T-helper 1 cell (primary cell): Measurements from ENCODE around the gene CT45A5.
A peak's percentile ranks its signal among the peaks of the same experiment; 100 is the strongest.
"Not testable (repeated sequence)": the region's sequence is repeated elsewhere in the genome, so short reads cannot be mapped to it uniquely, and the experiment has no call there.

Source experiments
- DNase-seq, 5 donors: peaks; one replicate each; pipeline ENCODE4 v3.0.0-alpha.2; 2012 to 2020
- total RNA-seq, 4 donors: gene quantifications; one replicate each; lab custom pipeline; 2026; lab: John Stamatoyannopoulos, UW

CT45A5 gene, protein sequence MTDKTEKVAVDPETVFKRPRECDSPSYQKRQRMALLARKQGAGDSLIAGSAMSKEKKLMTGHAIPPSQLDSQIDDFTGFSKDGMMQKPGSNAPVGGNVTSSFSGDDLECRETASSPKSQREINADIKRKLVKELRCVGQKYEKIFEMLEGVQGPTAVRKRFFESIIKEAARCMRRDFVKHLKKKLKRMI
- 0 reads per million in 4 donors for total RNA-seq

DNA sequence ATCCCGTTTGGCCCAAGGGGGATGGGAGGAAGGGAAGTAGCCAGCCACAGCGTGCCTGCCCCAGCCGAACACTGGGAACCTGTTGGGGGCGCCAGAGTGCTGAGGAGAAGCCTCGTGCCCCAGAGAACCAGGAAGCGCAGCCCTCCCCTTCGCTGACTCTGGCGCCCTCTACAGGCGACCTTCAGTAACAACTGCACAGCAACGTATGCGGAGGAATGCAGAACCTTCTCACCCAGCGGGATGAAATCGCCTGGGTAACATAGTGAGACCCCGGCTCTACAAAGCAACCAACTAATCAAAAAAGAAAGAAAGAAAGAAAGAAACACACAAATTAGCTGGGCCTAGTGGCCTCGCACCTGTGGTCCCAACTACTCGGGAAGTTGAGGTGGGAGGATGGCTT is at the start of gene CT45A5:
Gene CT45A5 (minus strand): TSS at position 101 of the 400 bp plus-strand sequence. CDS start 3,774 bp downstream, outside the sequence.
- DNase-seq = not testable (repeated sequence)

DNA sequence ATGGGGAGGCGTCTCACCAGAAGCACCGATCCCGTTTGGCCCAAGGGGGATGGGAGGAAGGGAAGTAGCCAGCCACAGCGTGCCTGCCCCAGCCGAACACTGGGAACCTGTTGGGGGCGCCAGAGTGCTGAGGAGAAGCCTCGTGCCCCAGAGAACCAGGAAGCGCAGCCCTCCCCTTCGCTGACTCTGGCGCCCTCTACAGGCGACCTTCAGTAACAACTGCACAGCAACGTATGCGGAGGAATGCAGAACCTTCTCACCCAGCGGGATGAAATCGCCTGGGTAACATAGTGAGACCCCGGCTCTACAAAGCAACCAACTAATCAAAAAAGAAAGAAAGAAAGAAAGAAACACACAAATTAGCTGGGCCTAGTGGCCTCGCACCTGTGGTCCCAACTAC is 34.6 kb upstream of the CT45A5 start, which contains the start of gene CT45A2:
Gene CT45A2 (minus strand): TSS at position 101 of the 400 bp plus-strand sequence. CDS start 3,747 bp downstream, outside the sequence.
- not testable (repeated sequence) for DNase-seq

DNA sequence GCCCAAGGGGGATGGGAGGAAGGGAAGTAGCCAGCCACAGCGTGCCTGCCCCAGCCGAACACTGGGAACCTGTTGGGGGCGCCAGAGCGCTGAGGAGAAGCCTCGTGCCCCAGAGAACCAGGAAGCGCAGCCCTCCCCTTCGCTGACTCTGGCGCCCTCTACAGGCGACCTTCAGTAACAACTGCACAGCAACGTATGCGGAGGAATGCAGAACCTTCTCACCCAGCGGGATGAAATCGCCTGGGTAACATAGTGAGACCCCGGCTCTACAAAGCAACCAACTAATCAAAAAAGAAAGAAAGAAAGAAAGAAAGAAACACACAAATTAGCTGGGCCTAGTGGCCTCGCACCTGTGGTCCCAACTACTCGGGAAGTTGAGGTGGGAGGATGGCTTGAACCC is 17.4 kb upstream of the CT45A5 start, which contains the start of gene CT45A6:
Gene CT45A6 (minus strand): TSS at position 101 of the 400 bp plus-strand sequence. CDS start 3,794 bp downstream, outside the sequence.
- DNase-seq = not testable (repeated sequence)

DNA sequence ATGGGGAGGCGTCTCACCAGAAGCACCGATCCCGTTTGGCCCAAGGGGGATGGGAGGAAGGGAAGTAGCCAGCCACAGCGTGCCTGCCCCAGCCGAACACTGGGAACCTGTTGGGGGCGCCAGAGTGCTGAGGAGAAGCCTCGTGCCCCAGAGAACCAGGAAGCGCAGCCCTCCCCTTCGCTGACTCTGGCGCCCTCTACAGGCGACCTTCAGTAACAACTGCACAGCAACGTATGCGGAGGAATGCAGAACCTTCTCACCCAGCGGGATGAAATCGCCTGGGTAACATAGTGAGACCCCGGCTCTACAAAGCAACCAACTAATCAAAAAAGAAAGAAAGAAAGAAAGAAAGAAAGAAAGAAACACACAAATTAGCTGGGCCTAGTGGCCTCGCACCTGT is 17.2 kb downstream of the CT45A5 start, which contains the start of gene CT45A3:
Gene CT45A3 (minus strand): TSS at position 101 of the 400 bp plus-strand sequence. CDS start 3,747 bp downstream, outside the sequence.
- not testable (repeated sequence) for DNase-seq

DNA sequence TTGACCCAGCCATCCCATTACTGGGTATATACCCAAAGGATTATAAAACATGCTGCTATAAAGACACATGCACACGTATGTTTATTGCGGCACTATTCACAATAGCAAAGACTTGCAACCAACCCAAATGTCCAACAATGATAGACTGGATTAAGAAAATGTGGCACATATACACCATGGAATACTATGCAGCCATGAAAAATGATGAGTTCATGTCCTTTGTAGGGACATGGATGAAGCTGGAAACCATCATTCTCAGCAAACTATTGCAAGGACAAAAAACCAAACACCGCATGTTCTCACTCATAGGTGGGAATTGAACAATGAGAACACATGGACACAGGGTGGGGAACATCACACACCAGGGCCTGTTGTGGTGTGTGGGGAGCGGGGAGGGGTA is 40.6 kb downstream of the CT45A5 start:
- DNase-seq = not testable (repeated sequence)

DNA sequence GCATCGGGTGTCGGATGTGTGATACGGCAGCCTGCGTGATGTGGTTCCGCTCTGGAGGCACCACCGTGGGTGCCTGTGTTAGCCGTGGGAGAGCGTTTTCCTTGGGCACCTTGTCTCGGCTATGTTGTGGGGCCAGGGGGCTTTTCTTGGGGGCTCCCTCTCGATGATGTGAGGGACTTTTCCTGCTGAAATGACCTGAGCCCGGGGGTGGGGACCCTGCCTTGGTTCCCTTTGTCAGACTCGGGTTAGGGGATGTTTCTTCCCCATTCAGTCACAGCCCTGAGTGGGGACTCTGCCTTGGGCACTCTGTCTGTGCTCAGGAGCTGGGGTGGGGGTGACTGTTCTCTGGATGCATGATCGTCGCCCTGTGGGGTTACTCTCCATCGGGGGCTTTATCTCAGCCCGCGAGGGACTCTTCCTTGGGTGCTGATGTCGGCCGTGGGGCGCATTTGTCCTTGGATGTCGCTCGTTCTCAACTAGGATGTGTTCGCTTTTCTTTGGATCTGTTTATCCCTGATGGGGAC is 44.0 kb downstream of the CT45A5 start:
- DNase-seq = no peak

DNA sequence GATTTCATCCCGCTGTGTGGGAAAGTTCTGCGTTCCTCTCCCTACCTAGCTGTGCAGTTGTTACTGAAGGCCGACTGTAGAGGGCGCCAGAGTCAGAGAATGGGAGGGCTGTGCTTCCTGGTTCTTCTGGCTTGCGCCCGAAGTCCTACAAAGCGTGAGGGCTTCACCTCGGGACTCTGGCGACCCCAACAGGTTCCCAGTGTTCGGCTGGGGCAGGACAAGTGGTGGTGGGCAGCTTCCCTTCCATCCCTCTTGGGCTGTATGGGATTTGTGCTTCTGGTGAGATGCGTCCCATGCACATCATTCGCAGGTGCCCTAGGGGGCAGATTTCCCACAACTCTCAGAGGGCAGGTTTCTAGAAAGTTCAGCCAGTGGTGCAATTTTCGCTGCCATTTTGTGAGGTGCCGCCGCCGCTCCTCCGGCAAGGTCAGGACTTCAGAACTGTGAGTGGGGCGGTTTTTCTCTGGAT is 44.6 kb downstream of the CT45A5 start:
- DNase-seq = peak; percentile 5 to 38 (median 24)

DNA sequence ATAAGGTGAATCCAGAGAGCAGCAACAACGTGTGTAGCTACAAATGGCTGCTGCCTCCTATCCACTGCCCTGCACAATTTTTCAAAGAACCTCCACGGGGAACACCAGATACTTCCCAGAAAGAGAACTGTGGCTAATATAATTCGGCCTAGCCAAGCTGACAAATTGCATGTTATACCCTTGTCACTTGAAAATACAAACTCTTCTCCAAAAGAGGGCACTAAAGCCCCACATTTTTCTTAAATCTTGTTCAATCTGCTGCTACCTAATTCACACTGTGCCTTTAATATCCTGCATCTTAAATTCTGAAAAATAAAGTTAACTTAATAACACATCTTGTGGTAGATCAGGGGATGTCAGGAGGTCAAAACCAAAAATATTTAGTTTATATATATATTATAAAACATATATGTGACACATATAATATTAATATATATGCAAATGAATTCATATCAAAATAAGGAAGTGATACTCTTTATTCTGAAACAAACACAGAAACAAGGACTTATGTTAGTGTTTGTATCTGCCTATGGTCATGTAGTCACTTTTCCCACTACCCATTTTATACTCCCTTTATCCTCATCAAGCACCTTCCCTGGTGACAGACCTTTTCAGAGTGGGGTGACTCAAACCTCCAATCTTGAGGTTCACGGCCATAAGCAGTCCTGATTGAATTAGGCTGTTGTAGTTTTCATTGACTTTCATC is 47.8 kb downstream of the CT45A5 start:
- no peak for DNase-seq

DNA sequence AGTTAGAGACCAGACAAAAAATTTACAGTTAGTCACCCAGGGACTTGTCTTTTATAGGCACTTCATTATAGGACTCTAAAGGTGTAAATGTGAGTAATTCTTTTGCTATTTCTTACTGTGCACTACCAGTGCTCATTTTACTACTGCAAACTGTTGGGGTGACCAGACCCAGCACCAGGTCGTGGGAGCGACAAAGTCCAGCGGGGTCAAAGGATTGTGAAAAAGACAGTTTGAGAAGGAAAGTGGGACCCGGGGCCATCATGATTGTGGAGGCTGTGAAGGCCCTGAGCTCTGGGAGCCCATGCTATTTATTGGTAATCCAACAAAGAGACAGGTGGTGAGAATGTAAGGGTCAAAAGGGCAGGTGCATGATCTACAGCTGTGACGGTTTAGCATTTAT is 50.6 kb downstream of the CT45A5 start:
- not testable (repeated sequence) for DNase-seq
